GM19324 (cell line): ENCODE data around the gene MAP1LC3B2.

Experiments
- ATAC-seq: cut with Tn5 transposase; IDR thresholded peaks from one replicate; pipeline ENCODE4 v1.9.1; 2021; ENCODE audit warnings: mild to moderate bottlenecking, moderate library complexity; ENCODE audit not compliant: unreplicated experiment, low FRiP score

Gene MAP1LC3B2

DNA sequence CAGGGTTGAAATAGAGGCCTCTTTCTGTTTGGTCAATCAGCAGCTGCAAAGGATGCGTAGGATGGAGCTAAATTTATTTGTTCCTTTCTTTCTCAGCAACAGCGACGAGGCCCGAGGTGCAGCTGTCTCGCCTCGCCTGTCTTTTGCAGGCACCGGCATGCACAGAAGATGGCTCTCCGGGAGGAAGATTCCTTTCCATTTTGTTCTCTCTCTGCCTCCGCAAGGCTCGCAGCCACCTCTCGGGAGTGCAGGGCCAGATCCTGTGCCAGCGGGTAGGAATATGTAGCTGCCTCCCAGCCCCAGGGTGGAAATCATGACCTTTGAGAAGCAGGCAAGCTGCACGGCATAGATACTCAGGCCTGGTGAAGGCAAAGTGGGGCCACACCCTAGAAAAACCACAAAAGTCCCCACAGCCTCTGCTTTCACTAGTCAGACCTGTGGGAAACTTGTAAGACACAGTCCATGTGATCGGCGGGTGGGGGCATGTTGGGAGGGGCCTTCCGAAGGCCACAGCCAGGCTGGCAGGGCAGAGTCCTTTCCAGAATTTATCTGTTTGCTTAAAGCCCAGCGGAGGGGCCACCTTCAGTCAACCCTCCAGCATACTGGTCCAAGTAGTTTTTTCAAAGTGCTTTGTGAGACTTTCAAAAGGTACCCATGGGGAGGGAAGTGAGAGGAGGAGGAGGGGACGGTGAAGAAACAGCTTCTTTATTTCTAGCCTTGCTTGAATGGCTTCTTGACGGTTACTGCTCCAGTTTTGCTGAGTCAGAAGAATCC lies at the start of gene MAP1LC3B2:
Gene MAP1LC3B2 (plus strand): TSS at position 220 of the 774 bp plus-strand sequence. CDS start 16,562 bp downstream, outside the sequence.
- ATAC-seq = peak; percentile 87

DNA sequence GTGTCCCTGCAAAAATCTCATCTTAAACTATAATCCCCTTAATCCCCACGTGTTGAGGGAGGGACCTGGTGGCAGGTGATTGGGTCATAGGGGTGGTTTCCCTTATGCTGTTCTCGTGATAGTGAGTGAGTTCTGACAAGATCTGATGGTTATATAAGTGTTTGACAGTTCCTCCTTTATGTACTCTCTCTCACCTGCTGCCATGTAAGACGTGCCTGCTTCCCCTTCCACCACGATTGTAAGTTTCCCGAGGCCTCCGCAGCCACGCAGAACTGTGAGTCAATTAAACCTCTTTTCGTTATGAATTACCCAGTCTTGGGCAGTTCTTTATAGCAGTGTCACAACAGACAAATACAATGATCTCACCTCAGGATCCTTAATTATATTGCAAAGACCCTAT lies 45.2 kb upstream of the MAP1LC3B2 start:
- no peak for ATAC-seq

DNA sequence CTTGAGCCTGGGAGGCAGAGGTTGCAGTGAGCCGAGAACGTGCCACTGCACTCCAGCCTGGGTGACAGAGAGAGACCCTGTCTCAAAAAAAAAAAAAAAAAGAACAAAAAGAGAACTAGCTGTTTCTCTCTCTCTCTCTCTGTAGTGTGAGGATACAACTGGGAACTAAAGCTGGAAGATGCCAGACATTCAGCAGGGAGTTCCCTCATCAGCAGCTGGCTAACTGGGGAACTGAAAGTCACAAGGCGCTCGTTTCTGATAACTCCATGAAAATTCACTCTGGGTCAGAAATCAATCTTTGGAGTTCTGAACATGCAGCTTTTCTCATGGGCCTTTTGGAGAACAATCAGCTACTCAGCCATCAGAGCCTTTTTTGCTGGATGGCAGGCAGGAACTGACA lies 43.5 kb upstream of the MAP1LC3B2 start:
- no peak for ATAC-seq

DNA sequence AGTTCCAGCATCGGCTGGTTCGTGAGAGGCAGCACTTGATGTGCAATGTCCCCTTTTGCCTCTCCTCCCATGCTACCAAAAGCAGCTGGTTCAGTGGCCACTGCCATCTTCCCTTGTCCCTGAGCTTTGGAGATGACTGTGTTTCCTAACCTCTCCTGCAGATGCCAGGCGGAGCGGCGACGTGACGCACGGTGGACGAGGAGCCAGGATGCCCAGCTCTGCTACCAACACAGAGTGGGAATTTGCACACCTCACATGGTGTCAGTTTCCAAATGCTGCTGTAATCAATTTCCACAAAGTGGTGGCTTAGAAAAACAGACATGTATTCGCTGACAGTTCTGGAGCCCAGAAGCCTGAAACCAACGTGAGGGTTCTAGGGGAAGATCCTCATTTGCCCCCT lies 42.5 kb upstream of the MAP1LC3B2 start:
- no peak for ATAC-seq

DNA sequence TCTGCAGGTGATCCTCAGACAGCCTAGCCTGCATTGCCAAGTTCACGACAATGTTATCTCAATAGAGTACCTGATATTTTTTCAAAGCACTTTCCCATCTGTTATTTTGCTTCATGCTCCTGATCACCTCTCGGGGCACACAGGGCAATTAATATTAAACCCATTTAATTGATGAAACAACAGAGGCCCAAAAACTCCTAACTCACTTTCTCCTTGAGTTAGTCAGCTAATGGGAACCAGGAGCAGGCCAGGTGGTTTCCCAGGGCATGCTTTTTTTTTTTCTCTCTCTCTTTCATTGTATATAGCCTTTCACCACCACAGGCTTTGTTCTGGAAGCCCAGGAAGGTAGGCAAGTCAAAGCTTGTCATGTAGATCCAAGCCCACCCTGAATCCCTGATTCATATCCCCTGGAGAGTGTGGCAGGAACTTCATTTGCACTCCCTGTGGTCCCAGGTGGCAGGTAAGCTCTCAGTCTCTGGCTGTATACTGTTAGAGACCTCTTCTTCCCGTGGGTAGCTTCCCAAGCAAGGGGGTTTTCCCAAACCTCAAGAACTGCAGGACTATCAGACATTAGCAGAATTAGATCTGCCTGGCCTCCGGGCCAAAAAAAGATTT lies 41.6 kb upstream of the MAP1LC3B2 start:
- ATAC-seq = no peak

DNA sequence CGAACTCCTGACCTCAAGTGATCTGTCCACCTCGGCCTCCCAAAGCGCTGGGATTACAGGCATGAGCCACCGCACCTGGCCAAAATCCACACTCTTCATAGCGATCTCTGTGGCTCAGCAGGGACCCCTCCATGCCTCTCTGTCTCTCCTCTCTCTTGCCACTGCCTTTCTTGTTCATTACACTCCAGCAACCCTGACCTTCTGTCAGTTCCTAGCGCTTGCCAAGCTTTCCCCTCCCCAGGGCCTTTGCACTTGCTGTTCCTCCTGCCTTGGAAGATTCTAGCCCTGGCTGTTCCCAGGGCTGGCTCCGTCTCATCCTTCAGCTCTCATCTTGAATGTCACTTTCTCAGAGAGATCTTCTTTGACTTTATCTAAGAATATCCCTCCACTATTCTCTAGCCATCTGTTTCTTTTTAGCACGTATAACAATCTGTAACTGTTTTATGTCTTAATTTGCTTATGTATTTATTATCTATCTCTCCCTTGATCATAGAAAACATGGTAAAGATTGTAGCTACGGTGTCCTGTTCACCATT lies 38.9 kb upstream of the MAP1LC3B2 start:
- no peak for ATAC-seq

DNA sequence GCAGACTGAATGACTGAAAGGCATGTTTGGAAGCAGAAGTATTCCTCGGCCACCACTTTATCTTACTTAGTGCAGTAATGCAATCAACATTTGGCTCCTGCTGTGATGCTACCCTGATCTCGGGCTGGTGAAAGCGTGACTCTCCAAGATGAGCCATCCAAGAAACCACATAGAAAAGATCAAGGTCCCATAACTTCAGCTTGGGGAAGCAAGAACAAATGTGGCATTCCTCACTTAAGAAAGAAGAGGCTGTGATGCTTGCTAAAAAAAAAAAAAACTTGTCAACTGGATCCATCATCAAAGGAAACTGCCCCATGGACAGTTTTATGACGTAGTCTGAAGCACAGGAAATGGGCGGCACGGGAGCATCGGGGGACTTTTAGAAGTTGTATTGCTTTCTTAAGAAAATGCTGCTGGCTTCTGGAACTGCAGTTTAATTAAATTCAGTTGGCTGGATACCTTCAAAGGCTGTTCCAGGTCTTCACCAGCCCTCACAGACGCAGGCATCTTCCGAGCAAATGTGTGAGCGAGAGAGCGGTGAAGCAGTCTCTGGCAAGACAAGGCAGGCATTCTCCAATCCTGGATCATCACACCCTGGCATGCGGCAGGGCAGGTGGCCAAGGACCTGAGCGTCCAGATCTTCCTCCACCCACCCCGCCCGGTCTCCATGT lies 38.2 kb upstream of the MAP1LC3B2 start:
- ATAC-seq = no peak

DNA sequence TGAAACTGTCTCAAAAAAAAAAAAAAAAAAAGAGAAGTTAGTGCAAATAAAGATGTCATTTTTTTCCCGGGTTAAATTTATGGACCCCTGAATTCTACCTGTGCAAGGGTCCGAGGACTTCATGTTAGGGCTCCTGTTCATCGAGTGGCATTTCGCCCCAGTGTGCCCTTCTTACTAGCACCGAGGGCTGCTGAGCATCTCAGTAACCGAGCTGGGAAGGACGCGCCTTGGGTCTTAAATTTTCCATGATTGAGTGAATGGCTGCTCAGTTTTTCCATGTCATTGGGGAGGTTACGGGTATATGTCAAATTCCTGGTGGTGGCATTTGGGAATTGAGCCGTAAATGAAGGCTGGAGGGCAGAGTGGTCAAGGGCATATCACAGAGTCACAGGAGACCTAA lies 34.9 kb upstream of the MAP1LC3B2 start:
- ATAC-seq = no peak

DNA sequence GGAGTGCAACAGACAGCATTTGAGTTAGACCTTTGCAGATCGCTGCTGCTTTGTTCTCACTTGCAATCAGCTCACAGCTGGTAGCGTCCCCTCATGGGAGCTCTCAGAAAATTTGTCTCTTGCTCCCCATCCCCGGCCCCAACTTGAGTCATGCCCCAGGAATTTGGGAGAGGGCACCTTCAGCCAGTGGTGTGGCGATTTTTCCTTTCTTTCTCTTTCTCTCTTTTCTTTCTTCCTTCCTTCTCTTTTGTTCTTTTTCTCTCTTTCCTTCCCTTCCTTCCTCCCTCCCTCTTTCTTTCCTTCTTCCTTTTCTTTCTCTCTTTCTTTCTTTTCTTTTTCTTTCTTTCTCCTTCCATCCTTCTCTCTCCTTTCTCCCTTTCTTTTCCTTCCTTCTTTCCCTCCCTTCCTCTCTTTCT lies 34.2 kb upstream of the MAP1LC3B2 start:
- no peak for ATAC-seq

DNA sequence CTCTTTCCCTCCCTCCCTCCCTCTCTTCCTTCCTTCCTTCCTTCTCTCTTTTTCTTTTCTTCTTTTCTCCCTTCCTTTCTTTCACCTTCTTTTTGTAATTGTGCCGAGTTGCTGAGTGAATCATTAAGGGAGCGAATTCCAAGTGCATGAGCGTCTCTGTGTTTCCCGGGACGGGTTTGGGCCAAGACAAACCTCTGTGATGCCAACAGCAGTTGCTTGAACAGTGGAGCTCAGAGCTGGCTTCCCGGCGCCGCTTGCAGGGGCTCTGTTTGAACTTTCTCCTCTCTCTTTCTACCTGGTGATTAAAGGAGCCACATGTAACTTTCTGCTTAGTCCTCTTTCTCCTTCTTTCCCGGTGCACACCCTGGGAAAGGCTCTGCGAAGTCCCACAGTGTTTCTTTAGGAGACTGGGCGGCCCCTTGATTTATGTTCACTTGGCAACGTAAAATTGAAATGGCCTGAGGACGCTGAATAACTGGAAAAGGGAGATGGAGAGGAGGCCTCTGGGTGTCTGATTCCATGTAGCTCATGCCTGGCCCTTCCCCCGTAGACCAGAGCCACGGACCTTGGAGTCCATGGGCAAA lies 33.7 kb upstream of the MAP1LC3B2 start:
- no peak for ATAC-seq

DNA sequence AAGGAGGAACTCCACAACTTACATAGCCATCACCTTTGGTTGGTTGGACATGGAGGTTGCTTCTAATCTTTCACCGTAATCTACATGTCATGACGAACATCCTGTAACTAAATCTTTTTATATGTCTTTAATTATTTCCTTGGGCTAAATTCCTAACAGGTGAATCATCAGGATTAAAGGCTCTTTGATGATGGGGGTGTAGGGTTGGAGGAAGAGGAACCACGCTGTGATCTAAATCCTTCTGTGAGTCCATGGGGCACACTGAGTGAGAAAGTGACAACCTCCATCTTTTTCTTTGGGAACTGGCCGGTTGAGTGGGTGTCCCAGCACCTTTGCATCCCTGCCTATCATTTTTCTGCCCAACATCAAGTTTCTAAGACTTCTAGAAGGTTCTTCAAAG lies 31.1 kb upstream of the MAP1LC3B2 start:
- ATAC-seq = no peak

DNA sequence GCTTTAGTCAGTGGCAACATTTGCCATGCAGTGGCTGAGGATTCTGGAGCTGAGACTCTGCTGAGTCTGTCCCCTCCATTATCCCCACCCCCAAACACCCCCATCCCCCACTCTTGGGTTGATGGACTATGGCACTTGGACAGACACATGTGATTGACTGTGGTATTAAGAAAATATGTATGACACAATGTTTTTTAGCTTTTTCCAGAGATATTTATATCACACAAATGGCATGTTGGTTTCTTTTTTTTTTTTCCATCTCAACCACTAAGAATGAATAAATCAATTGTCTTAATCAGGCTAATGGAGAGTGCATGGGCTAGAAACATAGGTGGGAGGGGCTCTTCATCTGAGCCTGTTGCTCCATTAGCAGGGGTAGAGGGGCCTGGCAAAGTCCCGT lies 30.7 kb upstream of the MAP1LC3B2 start:
- no peak for ATAC-seq

DNA sequence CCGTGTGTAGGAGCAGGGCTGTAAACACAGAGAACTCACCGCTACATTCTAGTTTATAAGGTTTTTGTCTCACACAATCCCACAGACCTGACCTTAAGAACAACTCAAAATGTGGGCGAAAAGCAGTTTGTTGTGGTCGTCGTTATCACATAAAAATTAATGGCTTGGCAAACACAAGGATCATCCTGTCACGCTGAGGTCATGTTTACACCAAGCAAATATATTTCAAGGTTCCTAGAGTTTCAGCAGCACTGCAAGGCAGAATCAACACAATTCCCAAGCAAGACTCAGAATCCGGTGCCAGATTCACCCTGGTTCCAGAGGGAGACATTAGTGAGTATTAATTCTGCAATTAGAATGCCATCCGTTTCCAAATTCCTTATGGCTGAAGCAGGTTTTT lies 30.1 kb upstream of the MAP1LC3B2 start:
- ATAC-seq = no peak

DNA sequence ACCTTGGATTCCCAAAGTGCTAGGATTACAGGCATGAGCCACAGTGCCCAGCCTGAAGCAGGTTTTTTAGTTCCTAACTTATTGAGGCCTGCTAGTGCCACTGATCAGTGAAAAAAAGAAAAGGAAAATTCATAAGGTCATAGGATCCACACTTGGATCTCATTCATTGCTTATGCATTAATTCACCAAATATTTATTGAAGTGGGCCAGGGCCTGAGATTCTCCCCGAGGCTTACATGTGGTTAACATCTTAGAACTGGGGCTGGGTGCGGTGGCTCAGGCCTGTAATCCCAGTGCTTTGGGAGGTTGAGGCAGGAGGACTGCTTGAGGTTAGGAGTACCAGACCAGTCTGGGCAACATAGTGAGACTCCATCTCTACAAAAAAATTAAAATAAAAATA lies 29.5 kb upstream of the MAP1LC3B2 start:
- ATAC-seq = no peak

DNA sequence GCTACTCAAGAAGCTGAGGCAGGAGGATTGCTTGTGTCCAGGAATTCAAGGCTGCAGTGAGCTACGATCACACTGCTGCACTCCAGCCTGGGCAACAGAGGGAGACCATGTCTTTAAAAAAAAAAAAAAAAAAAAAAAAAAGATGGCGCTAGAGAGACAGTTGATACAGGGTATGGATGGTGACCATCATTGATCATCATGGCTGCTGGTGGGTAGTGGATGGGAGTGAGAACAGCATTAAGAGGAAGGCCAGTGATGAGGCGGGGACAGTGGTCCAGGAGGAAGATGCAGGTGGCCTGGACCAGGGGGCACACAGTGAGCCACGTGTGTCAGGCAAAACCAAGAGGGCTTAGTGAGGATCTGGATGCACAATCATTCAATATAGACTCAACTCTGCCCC lies 26.8 kb upstream of the MAP1LC3B2 start:
- ATAC-seq = no peak

DNA sequence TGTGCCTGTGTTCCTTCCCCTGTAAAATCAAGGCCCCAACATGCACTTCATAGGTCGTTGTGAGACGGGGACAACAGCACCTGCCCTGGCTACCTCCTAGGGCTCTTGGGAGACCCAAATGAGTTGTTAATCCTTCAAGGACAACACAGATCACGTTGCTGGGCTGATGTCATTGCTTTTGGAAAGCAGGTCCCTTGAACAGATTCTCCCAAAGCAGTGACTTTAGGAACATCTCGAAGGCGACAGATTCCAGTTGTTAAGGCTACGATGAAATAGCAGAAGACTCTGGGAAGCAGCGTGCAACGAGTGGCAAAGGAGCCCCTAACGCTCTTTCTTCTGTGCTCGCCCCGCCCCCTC lies 26.2 kb upstream of the MAP1LC3B2 start:
- no peak for ATAC-seq

DNA sequence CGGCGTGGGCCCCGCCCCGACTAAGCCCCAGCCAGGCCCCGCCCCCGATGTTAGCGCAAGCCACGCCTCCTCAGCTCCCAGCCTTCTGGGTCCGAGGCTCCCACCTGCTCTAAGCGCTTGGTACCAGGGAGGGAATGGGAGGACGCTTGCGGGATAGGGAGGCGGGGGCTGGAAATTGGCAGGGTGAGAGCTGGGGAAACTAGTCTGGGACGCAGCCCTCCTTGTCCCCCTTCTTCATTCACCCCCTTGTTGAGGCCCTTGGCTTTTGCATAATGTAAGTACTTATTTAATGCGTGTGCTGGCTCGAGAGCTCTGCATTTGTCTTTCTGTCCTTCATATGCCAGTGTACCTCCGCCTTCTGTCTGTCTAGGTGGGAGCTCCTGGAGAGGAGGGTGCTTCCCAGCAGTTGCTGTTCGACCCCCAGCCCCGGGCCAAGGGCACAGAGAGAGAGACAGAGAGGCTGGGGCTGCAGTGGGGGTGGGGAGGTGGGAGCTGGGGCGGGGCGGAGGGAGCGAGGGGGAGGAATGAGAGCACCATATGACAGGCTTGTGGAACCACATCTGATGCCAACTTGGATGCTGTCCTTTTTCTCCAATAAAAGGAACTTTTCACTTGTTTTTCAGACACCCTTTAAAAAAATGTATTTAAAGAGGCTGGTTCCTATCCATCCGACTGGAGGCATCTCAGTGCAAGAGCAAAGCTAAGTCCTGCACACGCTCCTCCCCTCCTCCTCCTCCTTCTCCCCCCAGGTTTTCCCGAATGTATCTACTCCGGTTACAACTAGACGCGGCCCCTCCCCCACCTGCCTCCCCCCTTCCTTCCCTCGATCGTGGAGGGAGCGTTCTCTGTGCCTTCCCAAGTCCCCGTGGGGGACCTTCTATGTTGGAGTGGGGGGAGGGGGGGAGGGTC lies 25.6 kb upstream of the MAP1LC3B2 start:
- ATAC-seq = peak; percentile 48

DNA sequence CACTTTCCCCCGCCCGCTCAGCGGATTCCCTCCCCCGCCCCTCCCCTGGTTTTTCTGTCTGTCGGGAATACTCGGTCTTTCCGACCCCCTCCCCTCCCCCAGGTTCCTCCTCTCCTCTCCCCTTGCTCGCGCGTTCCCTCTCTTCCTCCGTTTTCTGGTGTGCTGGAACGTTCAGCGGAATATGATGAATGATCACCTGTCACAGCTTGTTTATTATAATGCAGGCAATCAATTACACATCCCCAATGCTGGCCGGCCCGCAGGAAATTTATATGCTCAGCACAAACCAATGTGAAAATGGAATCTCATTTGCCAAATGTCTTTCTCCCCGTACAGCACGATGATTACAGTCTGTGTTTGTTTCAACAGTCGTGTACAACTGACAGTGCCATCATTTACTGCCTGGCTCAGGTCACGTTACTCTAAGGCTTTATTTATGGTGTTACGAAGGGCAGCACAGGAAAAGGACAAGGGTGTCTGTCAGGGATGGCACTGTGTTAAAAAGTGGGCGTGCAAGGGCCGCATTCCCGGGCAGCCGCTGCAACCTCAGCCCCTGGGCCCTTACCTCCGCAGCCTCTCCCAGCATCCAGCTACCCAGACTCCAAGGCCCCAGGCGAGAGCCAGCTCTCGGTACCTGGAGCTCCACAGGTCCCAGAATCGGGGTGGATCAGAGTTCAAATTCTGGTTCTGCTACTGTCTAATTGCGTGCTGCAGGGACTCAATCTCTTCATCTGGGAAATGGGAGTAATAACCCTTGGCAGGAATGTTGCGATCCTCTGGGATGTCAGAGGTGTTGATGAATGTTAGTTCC lies 24.7 kb upstream of the MAP1LC3B2 start:
- no peak for ATAC-seq

DNA sequence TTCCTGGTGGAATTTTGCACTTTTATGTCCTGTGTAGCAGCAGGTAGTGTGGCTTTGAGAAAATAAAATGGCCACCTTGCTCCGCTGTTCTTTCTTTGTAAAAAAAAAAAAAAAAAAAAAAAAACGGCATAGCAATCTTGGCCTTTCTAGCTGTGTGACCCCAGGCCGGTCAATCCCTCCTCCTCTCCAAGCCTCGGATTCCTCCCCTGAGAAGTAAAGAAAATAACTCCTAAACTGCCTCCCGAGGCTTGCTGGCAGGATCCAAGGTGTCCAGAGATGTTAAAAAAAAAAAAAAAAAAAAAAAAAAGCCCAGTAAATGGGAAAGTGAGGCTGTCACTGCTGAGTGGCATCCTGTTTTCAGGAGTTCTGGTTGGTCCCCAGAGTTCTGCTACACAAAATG lies 23.9 kb upstream of the MAP1LC3B2 start:
- ATAC-seq = no peak
